ENCODE data around the gene SVIL. TPM values are rescaled to one million over a fixed set of nuclear protein-coding genes. Genes with fewer than 3 reads are reported as not detected.

The SVIL gene
- total RNA-seq (129 TPM), polyA plus RNA-seq (ENCODE audit: insufficient read depth in 1 of 8, insufficient read length in 8 of 8, low replicate concordance in 1 of 8) (100 to 1,000 TPM; 141 to 229 (median 173) TPM)
- long read RNA-seq, donor 1, partial matches to known transcripts, result 15 of 22 reads
- long read RNA-seq, donor 1, other reads (novel, unspliced or antisense), result 7 of 22 reads
- long read RNA-seq, donor 2, result 0 reads
- long read RNA-seq, donor 3, full-length matches to known transcripts, result 1 of 133 reads
- long read RNA-seq, donor 3, partial matches to known transcripts, result 125 of 133 reads
- long read RNA-seq, donor 3, other reads (novel, unspliced or antisense), result 7 of 133 reads
- long read RNA-seq, donor 4, partial matches to known transcripts, result 55 of 61 reads
- long read RNA-seq, donor 4, other reads (novel, unspliced or antisense), result 6 of 61 reads
- long read RNA-seq, donor 5, partial matches to known transcripts, result 86 of 86 reads
- long read RNA-seq, donor 5, other reads (novel, unspliced or antisense), result 0 of 86 reads
- long read RNA-seq, donor 6, partial matches to known transcripts, result 58 of 88 reads
- long read RNA-seq, donor 6, other reads (novel, unspliced or antisense), result 30 of 88 reads
- long read RNA-seq, donor 7, partial matches to known transcripts, result 29 of 29 reads
- long read RNA-seq, donor 7, other reads (novel, unspliced or antisense), result 0 of 29 reads
- long read RNA-seq, donor 8, partial matches to known transcripts, result 17 of 17 reads
- long read RNA-seq, donor 8, other reads (novel, unspliced or antisense), result 0 of 17 reads
- long read RNA-seq, donor 9, partial matches to known transcripts, result 67 of 67 reads
- long read RNA-seq, donor 9, other reads (novel, unspliced or antisense), result 0 of 67 reads
- long read RNA-seq, donor 10, partial matches to known transcripts, result 52 of 76 reads
- long read RNA-seq, donor 10, other reads (novel, unspliced or antisense), result 23 of 76 reads
- long read RNA-seq, donor 11, partial matches to known transcripts, result 33 of 51 reads
- long read RNA-seq, donor 11, other reads (novel, unspliced or antisense), result 18 of 51 reads

- Histone ChIP-seq H3K27me3 (ENCODE audit: control insufficient read depth, insufficient read depth, low read length) (no peaks in the 10 kb centered on the region), H3K4me1 (ENCODE audit: control insufficient read depth, insufficient read depth, low read length) (peaks cover 10% of the 10 kb centered on the region), H3K9me3 (replicated peaks; ENCODE audit: control insufficient read depth, low read depth, low read length) (no peaks in the 10 kb centered on the region), H3K4me3 (ENCODE audit: low read length) (peak within 1 kb of the TSS; percentile 45), H3K27ac (ENCODE audit: low read length) (peak within 1 kb of the TSS; percentile 95), H3K36me3 (ENCODE audit: control insufficient read depth, insufficient read depth, low read length) (peaks cover 2% of the 10 kb centered on the region)
- DNase-seq, result peak; percentile 90
- WGBS (ENCODE audit: insufficient coverage), result 28% methylated on average over 6 of the region's 10 CpGs
These were observed at the start of gene SVIL for GRCh38 chr10:29634764-29635625. TSS of gene SVIL (minus strand) at chr10:29634971. CDS start at chr10:29555058, 79,913 bp downstream.

GRCh38 chr10:29681676-29682448 is 47.1 kb upstream of the SVIL start:
- DNase-seq, result no peak
- H3K27ac ChIP-seq (ENCODE audit: low read length), result no peak overlapping the region
- H3K4me3 ChIP-seq (ENCODE audit: low read length), result no peak overlapping the region
- peaks cover 27% of the 10 kb centered on the region for H3K36me3 ChIP-seq (ENCODE audit: control insufficient read depth, insufficient read depth, low read length)
- H3K9me3 ChIP-seq (replicated peaks; ENCODE audit: control insufficient read depth, low read depth, low read length), result no peaks in the 10 kb centered on the region
- WGBS (ENCODE audit: insufficient coverage), result 80% methylated on average over 5 of the region's 9 CpGs
- peaks cover 6% of the 10 kb centered on the region for H3K4me1 ChIP-seq (ENCODE audit: control insufficient read depth, insufficient read depth, low read length)
- no peaks in the 10 kb centered on the region for H3K27me3 ChIP-seq (ENCODE audit: control insufficient read depth, insufficient read depth, low read length)

GRCh38 chr10:29680091-29680490 is 45.3 kb upstream of the SVIL start:
- peaks cover 28% of the 10 kb centered on the region for H3K36me3 ChIP-seq (ENCODE audit: control insufficient read depth, insufficient read depth, low read length)
- no peak for DNase-seq
- WGBS (ENCODE audit: insufficient coverage), result 73% methylated on average over 5 of the region's 6 CpGs
- no peak overlapping the region for H3K4me3 ChIP-seq (ENCODE audit: low read length)
- peaks cover 9% of the 10 kb centered on the region for H3K4me1 ChIP-seq (ENCODE audit: control insufficient read depth, insufficient read depth, low read length)
- H3K27me3 ChIP-seq (ENCODE audit: control insufficient read depth, insufficient read depth, low read length), result no peaks in the 10 kb centered on the region
- H3K27ac ChIP-seq (ENCODE audit: low read length), result no peak overlapping the region
- H3K9me3 ChIP-seq (replicated peaks; ENCODE audit: control insufficient read depth, low read depth, low read length), result peaks cover 8% of the 10 kb centered on the region

- no peak overlapping the region for H3K27ac ChIP-seq (ENCODE audit: low read length)
- no peak overlapping the region for H3K4me3 ChIP-seq (ENCODE audit: low read length)
- DNase-seq, result no peak
- peaks cover 15% of the 10 kb centered on the region for H3K9me3 ChIP-seq (replicated peaks; ENCODE audit: control insufficient read depth, low read depth, low read length)
- no peaks in the 10 kb centered on the region for H3K27me3 ChIP-seq (ENCODE audit: control insufficient read depth, insufficient read depth, low read length)
- peaks cover 21% of the 10 kb centered on the region for H3K36me3 ChIP-seq (ENCODE audit: control insufficient read depth, insufficient read depth, low read length)
- peaks cover 8% of the 10 kb centered on the region for H3K4me1 ChIP-seq (ENCODE audit: control insufficient read depth, insufficient read depth, low read length)
- WGBS (ENCODE audit: insufficient coverage), result 80% methylated on average over 2 of the region's 4 CpGs
These were observed 42.0 kb upstream of the SVIL start for GRCh38 chr10:29676732-29677131.

GRCh38 chr10:29675984-29676383 is 41.2 kb upstream of the SVIL start:
- no peaks in the 10 kb centered on the region for H3K27me3 ChIP-seq (ENCODE audit: control insufficient read depth, insufficient read depth, low read length)
- peaks cover 6% of the 10 kb centered on the region for H3K4me1 ChIP-seq (ENCODE audit: control insufficient read depth, insufficient read depth, low read length)
- no peak overlapping the region for H3K27ac ChIP-seq (ENCODE audit: low read length)
- WGBS (ENCODE audit: insufficient coverage), result no CpG with 5 or more reads among the region's 1 CpG
- no peak for DNase-seq
- H3K4me3 ChIP-seq (ENCODE audit: low read length), result no peak overlapping the region
- peaks cover 20% of the 10 kb centered on the region for H3K36me3 ChIP-seq (ENCODE audit: control insufficient read depth, insufficient read depth, low read length)
- H3K9me3 ChIP-seq (replicated peaks; ENCODE audit: control insufficient read depth, low read depth, low read length), result peaks cover 15% of the 10 kb centered on the region

GRCh38 chr10:29671968-29672367 is 37.2 kb upstream of the SVIL start:
- 71% methylated on average over 1 of the region's 2 CpGs for WGBS (ENCODE audit: insufficient coverage)

GRCh38 chr10:29671228-29671780 is 36.5 kb upstream of the SVIL start:
- peak; percentile 86 for DNase-seq
- Histone ChIP-seq H3K4me3 (ENCODE audit: low read length) (no peak overlapping the region), H3K36me3 (ENCODE audit: control insufficient read depth, insufficient read depth, low read length) (peaks cover 12% of the 10 kb centered on the region), H3K27ac (ENCODE audit: low read length) (peak overlapping the region; percentile 29), H3K27me3 (ENCODE audit: control insufficient read depth, insufficient read depth, low read length) (no peaks in the 10 kb centered on the region), H3K4me1 (ENCODE audit: control insufficient read depth, insufficient read depth, low read length) (peaks cover 2% of the 10 kb centered on the region), H3K9me3 (replicated peaks; ENCODE audit: control insufficient read depth, low read depth, low read length) (peaks cover 12% of the 10 kb centered on the region)
- 29% methylated on average over 7 of the region's 7 CpGs for WGBS (ENCODE audit: insufficient coverage)

More at GRCh38 chr10:29671968-29672367, 37.2 kb upstream of the SVIL start:
- Histone ChIP-seq H3K4me1 (ENCODE audit: control insufficient read depth, insufficient read depth, low read length) (peaks cover 6% of the 10 kb centered on the region), H3K27ac (ENCODE audit: low read length) (peak overlapping the region; percentile 29), H3K9me3 (replicated peaks; ENCODE audit: control insufficient read depth, low read depth, low read length) (peaks cover 15% of the 10 kb centered on the region), H3K36me3 (ENCODE audit: control insufficient read depth, insufficient read depth, low read length) (peaks cover 15% of the 10 kb centered on the region), H3K4me3 (ENCODE audit: low read length) (no peak overlapping the region), H3K27me3 (ENCODE audit: control insufficient read depth, insufficient read depth, low read length) (no peaks in the 10 kb centered on the region)
- no peak for DNase-seq

GRCh38 chr10:29670761-29671160 is 36.0 kb upstream of the SVIL start:
- DNase-seq, result peak; percentile 86
- peaks cover 12% of the 10 kb centered on the region for H3K36me3 ChIP-seq (ENCODE audit: control insufficient read depth, insufficient read depth, low read length)
- H3K27ac ChIP-seq (ENCODE audit: low read length), result peak overlapping the region; percentile 29

GRCh38 chr10:29669149-29669548 is 34.4 kb upstream of the SVIL start:
- no peaks in the 10 kb centered on the region for H3K9me3 ChIP-seq (replicated peaks; ENCODE audit: control insufficient read depth, low read depth, low read length)
- no peaks in the 10 kb centered on the region for H3K27me3 ChIP-seq (ENCODE audit: control insufficient read depth, insufficient read depth, low read length)
- peaks cover 4% of the 10 kb centered on the region for H3K36me3 ChIP-seq (ENCODE audit: control insufficient read depth, insufficient read depth, low read length)
- H3K4me3 ChIP-seq (ENCODE audit: low read length), result no peak overlapping the region
- no peak overlapping the region for H3K27ac ChIP-seq (ENCODE audit: low read length)
- H3K4me1 ChIP-seq (ENCODE audit: control insufficient read depth, insufficient read depth, low read length), result peaks cover 2% of the 10 kb centered on the region
- WGBS (ENCODE audit: insufficient coverage), result 58% methylated on average over 3 of the region's 3 CpGs
- DNase-seq, result peak; percentile 38

More at GRCh38 chr10:29670761-29671160, 36.0 kb upstream of the SVIL start:
- H3K4me3 ChIP-seq (ENCODE audit: low read length), result no peak overlapping the region
- H3K27me3 ChIP-seq (ENCODE audit: control insufficient read depth, insufficient read depth, low read length), result no peaks in the 10 kb centered on the region
- H3K4me1 ChIP-seq (ENCODE audit: control insufficient read depth, insufficient read depth, low read length), result peaks cover 2% of the 10 kb centered on the region
- H3K9me3 ChIP-seq (replicated peaks; ENCODE audit: control insufficient read depth, low read depth, low read length), result peaks cover 10% of the 10 kb centered on the region
- 33% methylated on average over 2 of the region's 4 CpGs for WGBS (ENCODE audit: insufficient coverage)

All from muscle of leg (tissue), 16 donors.